ENCODE data around the gene GSTM4.
"Not testable (repeated sequence)": the region's sequence is repeated elsewhere in the genome, so short reads cannot be mapped to it uniquely, and the experiment has no call there.

The GSTM4 gene

DNA sequence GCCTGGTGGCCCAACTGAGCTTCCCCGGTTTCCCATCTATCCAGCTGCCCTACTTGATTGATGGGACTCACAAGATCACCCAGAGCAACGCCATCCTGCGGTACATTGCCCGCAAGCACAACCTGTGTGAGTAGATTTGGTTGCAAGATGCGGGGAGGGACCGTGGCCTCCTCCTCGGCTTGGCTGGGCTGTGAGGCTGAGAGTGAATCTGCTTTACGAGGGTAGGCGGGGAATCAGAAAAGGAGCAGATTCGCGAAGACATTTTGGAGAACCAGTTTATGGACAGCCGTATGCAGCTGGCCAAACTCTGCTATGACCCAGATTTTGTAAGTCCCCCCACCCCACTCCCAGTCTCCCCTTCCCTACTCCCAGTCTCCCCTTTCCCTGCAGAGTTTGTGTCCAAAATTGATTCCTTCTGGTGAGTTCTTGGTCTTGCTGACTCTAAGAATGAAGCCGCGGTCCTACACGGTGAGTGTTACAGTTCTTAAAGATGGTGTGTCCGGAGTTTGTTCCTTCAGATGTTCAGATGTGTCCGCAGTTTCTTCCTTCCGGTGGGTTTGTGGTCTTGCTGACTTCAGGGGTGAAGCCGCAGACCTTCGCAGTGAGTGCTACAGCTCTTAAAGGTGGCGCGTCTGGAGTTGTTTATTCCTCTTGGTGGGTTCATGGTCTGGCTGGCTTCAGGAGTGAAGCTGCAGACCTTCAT lies 13.5 kb downstream of the GSTM4 start:
- DNase-seq, result no peak

DNA sequence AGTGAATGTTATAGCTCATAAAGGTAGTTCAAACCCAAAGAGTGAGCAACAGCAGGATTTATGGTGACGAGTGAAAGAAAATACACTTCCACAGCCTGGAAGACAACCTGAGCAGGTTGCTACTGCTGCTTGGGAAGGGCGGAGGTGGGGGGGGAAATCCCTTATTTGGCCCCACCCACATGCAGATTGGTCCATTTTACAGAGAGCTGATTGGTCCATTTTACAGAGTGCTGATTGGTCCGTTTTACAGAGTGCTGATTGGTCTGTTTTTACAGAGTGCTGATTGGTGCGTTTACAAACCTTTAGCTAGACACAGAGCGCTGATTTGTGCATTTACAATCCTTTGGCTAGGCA lies 14.0 kb downstream of the GSTM4 start:
- DNase-seq, result not testable (repeated sequence)

DNA sequence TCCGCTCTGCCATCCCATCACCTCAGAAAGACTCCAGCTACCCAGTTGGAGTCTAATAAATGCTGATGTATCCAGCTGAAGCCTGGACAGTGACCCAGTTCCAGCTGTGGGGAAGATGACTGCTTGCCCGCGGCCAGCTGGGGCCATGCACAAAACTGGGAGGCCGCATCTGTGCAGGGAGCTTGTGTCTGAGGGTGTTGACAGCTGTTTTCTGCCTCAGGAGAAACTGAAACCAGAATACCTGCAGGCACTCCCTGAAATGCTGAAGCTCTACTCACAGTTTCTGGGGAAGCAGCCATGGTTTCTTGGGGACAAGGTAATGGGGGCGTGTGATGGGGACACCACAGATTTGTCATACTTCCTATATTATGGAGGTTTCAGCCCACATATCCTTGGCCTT lies 15.2 kb downstream of the GSTM4 start:
- DNase-seq, result no peak

DNA sequence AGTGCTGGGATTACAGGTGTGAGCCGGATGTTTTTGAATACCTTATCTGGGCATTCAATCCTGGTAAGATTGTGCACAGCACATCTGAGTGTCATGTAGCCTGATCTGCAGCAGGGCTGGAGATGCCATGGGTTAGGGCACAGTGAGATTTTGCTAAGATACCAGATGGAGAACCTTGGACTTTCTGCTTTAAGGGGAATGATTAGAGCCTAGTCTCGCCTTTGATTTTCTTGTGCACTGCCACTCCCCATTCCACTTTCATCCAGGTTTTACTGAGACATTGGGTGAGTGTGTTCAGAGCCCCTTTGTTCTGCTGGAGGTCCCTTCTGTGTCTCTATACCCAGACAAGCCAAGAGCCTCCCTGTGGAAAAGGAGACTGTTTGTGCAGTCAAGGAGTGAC lies 18.0 kb downstream of the GSTM4 start:
- not testable (repeated sequence) for DNase-seq

- DNase-seq, result not testable (repeated sequence)
These were observed 20.9 kb downstream of the GSTM4 start for GRCh38 chr1:109676683-109677381.

DNA sequence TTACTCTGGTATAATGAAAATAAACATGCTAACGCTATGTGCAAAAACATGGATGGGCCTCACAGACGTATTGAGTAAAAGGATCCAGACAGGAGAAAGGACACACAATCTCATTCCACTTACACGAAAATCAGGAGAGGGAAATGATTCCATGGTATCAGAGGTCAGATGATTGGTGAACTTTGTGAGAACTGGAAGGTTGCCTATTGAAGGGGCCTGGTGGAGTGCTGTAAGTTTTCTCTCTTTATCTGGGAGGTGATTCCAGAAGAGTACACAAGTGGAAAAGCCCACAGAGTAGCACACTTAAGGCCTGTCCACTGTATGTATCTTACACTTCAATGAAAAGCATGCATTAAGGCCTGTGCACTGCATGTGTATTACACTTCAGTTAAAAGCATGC lies 21.6 kb downstream of the GSTM4 start:
- DNase-seq, result no peak

DNA sequence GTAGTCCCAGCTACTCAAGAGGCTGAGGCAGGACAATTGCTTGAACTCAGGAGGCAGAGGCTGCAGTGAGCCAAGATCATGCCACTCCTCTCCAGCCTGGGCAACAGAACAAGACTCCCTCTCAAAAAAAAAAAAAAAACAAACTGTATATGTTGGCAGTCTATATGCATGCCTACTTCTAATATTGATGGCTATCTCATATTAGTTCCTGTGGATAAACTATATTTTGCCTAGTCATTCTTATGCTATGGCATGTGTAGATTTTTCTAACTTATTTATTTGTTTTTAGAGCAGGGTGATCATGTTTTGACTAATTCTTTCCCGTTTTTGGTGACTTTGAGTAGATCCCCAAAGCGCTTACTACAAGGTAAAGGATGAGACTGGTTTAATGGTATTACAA lies 22.7 kb downstream of the GSTM4 start:
- DNase-seq, result not testable (repeated sequence)

GRCh38 chr1:109684777-109685176 lies 28.9 kb downstream of the GSTM4 start:
- not testable (repeated sequence) for DNase-seq

- DNase-seq, result not testable (repeated sequence)
These were observed 29.5 kb downstream of the GSTM4 start for GRCh38 chr1:109685399-109685798.

DNA sequence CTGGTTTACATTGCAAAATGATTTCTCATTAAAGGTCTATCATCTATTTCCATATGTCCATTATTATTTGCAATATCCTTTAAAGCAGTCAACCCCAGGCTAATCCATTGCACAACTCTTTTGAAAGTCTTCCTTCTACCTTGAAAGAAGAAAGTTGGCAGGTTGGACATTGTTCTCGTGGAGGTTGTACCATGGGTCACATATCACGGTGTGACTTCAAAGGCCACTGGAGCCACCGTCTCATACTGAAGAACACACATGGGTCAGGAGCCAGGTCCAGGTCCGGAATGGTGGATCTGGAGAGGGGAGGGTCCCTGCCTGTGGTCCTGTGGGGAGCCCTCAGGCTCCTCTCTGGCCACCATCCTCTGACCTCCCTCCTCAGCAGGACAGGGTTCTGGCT lies 30.0 kb downstream of the GSTM4 start:
- DNase-seq, result not testable (repeated sequence)

GRCh38 chr1:109687109-109687508 lies 31.2 kb downstream of the GSTM4 start:
- not testable (repeated sequence) for DNase-seq

- peak in 1 of 2 donors; percentile 79 for DNase-seq
These were observed 32.0 kb downstream of the GSTM4 start, which contains the start of gene GSTM1 for GRCh38 chr1:109687641-109688499. GSTM1 (plus strand) TSS chr1:109687817; CDS start chr1:109687874, 57 bp downstream.

DNA sequence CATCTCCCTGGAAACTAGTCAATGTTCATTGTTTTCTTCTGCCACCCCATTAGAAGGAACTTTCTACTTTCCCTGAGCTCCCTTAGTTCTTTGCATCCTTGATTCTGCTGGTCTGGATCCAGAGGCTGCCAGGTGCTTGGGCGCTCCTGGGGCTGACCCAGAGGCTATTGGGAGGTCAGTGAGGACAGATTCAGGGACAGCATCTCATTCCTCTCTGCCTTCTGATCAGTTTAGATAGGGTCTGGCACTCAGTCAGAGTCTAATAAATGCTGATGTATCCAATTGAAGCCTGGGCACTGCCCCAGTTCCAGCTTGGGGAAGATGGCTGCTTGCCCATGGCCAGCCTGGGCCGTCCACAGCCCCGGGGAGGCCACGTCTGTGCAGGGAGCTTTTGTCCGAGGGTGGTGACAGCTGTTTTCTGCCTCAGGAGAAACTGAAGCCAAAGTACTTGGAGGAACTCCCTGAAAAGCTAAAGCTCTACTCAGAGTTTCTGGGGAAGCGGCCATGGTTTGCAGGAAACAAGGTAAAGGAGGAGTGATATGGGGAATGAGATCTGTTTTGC lies 34.0 kb downstream of the GSTM4 start:
- no peak for DNase-seq

DNA sequence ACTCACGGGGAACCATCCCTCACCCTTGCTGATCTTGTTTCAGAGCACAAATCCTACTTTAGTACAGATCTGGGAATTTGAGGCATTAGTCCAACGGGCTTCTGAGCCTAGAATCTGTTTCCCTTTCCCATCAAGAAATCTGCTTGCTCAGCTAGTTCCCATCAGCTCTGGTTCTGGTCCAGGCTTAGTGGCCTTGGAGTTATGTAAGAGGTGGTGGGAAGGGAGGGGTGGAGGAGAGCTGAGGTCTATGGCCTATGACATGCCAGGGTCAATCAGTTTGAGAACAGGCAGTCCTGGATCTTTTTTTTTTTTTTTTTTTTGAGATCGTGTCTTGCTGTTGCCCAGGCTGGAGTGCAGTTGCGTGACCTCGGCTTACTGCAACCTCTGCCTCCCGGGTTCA lies 35.9 kb downstream of the GSTM4 start:
- no peak for DNase-seq

DNA sequence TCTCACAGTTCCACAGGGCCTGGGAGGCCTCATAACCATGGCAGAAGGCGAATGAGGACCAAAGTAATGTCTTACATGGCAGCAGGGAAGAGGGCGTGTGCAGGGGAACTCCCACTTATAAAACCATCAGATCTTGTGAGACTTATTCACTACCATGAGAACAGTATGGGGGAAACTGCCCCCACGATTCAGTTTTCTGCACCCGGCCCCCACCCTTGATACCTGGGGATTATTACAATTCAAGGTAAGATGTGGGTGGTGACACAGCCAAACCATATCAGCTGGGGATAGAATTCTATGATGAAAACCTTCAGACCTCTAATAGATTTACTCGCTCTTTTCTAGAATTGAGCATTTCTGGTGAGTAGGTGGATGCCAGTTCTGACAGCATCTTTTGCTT lies 38.5 kb downstream of the GSTM4 start:
- DNase-seq, result not testable (repeated sequence)

DNA sequence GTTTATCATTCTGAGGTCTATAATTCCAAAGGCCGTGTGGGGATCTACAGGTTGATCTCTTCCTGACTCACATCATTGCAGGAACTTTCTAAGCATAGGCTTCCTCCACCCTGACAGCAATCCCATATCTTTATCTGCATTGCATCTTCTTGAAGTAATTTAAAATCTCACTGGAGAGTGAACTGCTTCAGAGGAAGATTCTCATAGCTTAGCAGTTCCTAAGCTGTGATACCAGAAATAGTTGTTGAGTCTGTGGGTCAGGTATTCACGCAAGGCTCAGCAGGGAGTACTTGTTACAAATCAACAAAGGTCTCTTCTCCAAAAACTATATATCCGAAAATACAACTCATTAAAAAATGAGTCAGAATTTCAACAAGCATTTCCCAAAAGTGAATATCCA lies 39.2 kb downstream of the GSTM4 start:
- DNase-seq, result not testable (repeated sequence)

GRCh38 chr1:109697066-109697465 lies 41.2 kb downstream of the GSTM4 start:
- no peak for DNase-seq

- not testable (repeated sequence) for DNase-seq
These were observed 42.0 kb downstream of the GSTM4 start for GRCh38 chr1:109697861-109698260.

GRCh38 chr1:109702940-109703339 lies 47.0 kb downstream of the GSTM4 start:
- DNase-seq, result not testable (repeated sequence)

DNA sequence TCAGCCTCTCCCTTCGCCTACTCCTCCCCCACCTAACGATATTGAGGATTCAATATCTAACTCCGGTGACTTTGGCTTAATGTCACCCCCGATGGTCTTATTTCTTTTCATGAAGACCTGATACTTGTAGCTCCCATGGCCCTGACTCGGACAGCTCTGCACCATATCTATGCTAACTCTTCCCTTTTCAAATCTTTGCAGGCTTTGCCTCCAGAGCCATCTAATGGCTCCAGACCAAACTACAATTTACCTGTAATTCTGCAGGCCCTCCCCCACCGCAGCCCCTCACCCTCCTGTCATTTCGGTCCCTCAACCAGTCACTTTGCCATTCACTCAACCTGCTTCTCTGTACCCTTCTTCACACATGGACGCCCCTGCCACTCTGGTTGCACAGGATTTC lies 48.3 kb downstream of the GSTM4 start:
- DNase-seq, result no peak

- DNase-seq, result no peak
These were observed 49.5 kb downstream of the GSTM4 start for GRCh38 chr1:109705411-109705810.

GRCh38 chr1:109708949-109709348 lies 53.0 kb downstream of the GSTM4 start:
- not testable (repeated sequence) for DNase-seq

- not testable (repeated sequence) for DNase-seq
These were observed 53.9 kb downstream of the GSTM4 start for GRCh38 chr1:109709822-109710221.
